ENCODE results near the gene TPST1. TPM values are rescaled to one million over a fixed set of nuclear protein-coding genes. Genes with fewer than 3 reads are reported as not detected.
A peak's percentile ranks its signal among the peaks of the same experiment; 100 is the strongest.

TPST1 gene
- total RNA-seq, 1 donor from 2014 or later: 36.5 TPM

DNA sequence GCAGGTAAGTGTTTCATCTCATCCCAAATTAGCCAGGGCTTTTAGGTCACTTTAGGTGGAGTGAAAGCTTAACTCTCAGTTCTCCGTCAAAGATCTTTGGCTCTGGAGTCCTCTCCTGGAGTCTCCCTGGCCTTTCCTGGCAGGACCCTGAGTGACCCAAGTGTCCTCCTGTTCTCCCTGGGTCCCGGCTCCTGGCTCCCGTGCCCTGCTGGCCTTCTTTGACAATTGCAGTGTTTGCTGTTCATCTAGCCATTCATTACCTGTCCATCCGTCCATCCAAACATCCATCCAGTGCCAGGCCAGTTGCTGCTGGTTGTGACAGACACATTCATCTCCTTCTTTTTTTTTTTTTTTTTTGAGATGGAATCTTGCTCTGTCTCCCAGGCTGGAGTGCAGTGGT, 6.2 kb upstream of the TPST1 start:
- Mint-ChIP-seq H3K4me1 (ENCODE audit: low read depth, unreplicated experiment) (peaks cover 2% of the 10 kb centered on the region), H3K36me3 (ENCODE audit: low read depth, unreplicated experiment) (no peaks in the 10 kb centered on the region), H3K9me3 (ENCODE audit: unreplicated experiment) (no peaks in the 10 kb centered on the region), H3K4me3 (ENCODE audit: unreplicated experiment) (no peak overlapping the region), H3K27ac (ENCODE audit: unreplicated experiment) (no peak overlapping the region), H3K27me3 (ENCODE audit: low read depth, unreplicated experiment) (peaks cover 5% of the 10 kb centered on the region)
- no peak for DNase-seq (ENCODE audit: low read depth)
- H3K36me3 ChIP-seq (ENCODE audit: insufficient read depth, low read length): no peaks in the 10 kb centered on the region
- FAIRE-seq: no peak
- no peak overlapping the region for H3K9ac ChIP-seq (ENCODE audit: low read length)
- no peaks in the 10 kb centered on the region for H3K4me1 ChIP-seq (ENCODE audit: insufficient read depth, low read length)
- no peak overlapping the region for H3K27ac ChIP-seq (ENCODE audit: low read depth, low read length)
- H2AFZ ChIP-seq (ENCODE audit: low read depth, low read length): no peak overlapping the region
- no peak overlapping the region for H3K4me2 ChIP-seq (ENCODE audit: low read length)
- H3K4me3 ChIP-seq (ENCODE audit: insufficient read depth, low read depth, low read length): no peak overlapping the region
- H3K9me3 ChIP-seq (ENCODE audit: insufficient read depth, low read depth, low read length): no peaks in the 10 kb centered on the region
- TF ChIP-seq EZH2 (IDR thresholded peaks at IDR 0.05; ENCODE audit: insufficient read depth, low read length) (no peak), CTCF (IDR thresholded peaks at IDR 0.05; ENCODE audit: insufficient read depth, low read depth, low read length) (no peak)
- no peaks in the 10 kb centered on the region for H3K79me2 ChIP-seq (ENCODE audit: insufficient read depth, low read length)
- H3K27me3 ChIP-seq (ENCODE audit: insufficient read depth, low read length): peaks cover 3% of the 10 kb centered on the region
- H4K20me1 ChIP-seq (ENCODE audit: insufficient read depth, low read length): no peaks in the 10 kb centered on the region

DNA sequence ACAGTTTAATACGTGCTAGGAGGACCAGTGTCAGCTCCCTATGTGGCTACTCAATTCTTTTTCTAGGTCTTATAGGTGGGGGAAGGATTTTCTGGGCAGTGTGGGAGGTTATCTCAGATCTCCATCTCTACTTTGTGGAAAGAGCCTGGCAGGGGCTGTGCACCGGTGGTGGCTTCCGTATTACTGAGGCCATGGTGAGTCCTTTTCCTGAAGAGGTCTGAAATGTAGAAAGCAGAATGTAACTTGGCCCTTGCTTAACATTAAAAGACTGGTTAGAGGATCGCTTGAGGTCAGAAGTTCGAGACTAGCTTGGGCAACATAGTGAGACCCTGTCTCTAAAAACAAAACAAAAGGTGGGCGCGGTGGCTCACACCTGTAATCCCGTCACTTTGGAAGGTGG, 2.7 kb upstream of the TPST1 start:
- no peak overlapping the region for H3K4me3 Mint-ChIP-seq (ENCODE audit: unreplicated experiment)
- peaks cover 10% of the 10 kb centered on the region for H3K4me1 Mint-ChIP-seq (ENCODE audit: low read depth, unreplicated experiment)
- H2AFZ ChIP-seq (ENCODE audit: low read depth, low read length): no peak overlapping the region
- H3K27me3 ChIP-seq (ENCODE audit: insufficient read depth, low read length): peaks cover 3% of the 10 kb centered on the region
- no peak overlapping the region for H3K9ac ChIP-seq (ENCODE audit: low read length)
- FAIRE-seq (no peak), DNase-seq (ENCODE audit: low read depth) (no peak)
- peaks cover 14% of the 10 kb centered on the region for H3K4me1 ChIP-seq (ENCODE audit: insufficient read depth, low read length)
- H3K4me2 ChIP-seq (ENCODE audit: low read length): no peak overlapping the region
- H3K27ac ChIP-seq (ENCODE audit: low read depth, low read length): no peak overlapping the region
- H4K20me1 ChIP-seq (ENCODE audit: insufficient read depth, low read length): peaks cover 18% of the 10 kb centered on the region
- peaks cover 5% of the 10 kb centered on the region for H3K27me3 Mint-ChIP-seq (ENCODE audit: low read depth, unreplicated experiment)
- peaks cover 20% of the 10 kb centered on the region for H3K79me2 ChIP-seq (ENCODE audit: insufficient read depth, low read length)
- H3K4me3 ChIP-seq (ENCODE audit: insufficient read depth, low read depth, low read length): no peak overlapping the region
- H3K9me3 ChIP-seq (ENCODE audit: insufficient read depth, low read depth, low read length): no peaks in the 10 kb centered on the region
- TF ChIP-seq CTCF (IDR thresholded peaks at IDR 0.05; ENCODE audit: insufficient read depth, low read depth, low read length) (no peak), EZH2 (IDR thresholded peaks at IDR 0.05; ENCODE audit: insufficient read depth, low read length) (no peak)
- no peaks in the 10 kb centered on the region for H3K36me3 Mint-ChIP-seq (ENCODE audit: low read depth, unreplicated experiment)
- no peaks in the 10 kb centered on the region for H3K9me3 Mint-ChIP-seq (ENCODE audit: unreplicated experiment)
- H3K27ac Mint-ChIP-seq (ENCODE audit: unreplicated experiment): no peak overlapping the region
- H3K36me3 ChIP-seq (ENCODE audit: insufficient read depth, low read length): no peaks in the 10 kb centered on the region

- TF ChIP-seq CTCF (IDR thresholded peaks at IDR 0.05; ENCODE audit: insufficient read depth, low read depth, low read length) (no peak), EZH2 (IDR thresholded peaks at IDR 0.05; ENCODE audit: insufficient read depth, low read length) (no peak)
- H3K4me3 Mint-ChIP-seq (ENCODE audit: unreplicated experiment): peak overlapping the region; percentile 98
- peak overlapping the region; percentile 96 for H3K27ac Mint-ChIP-seq (ENCODE audit: unreplicated experiment)
Observed at GRCh38 chr7:66205741-66206090, 582 bp downstream of the TPST1 start.

More at GRCh38 chr7:66205741-66206090, 582 bp downstream of the TPST1 start:
- H3K4me1 Mint-ChIP-seq (ENCODE audit: low read depth, unreplicated experiment): peaks cover 16% of the 10 kb centered on the region
- Histone ChIP-seq H3K36me3 (ENCODE audit: insufficient read depth, low read length) (no peaks in the 10 kb centered on the region), H3K4me2 (ENCODE audit: low read length) (peak overlapping the region; percentile 99), H3K27ac (ENCODE audit: low read depth, low read length) (peak overlapping the region; percentile 79), H2AFZ (ENCODE audit: low read depth, low read length) (peak overlapping the region; percentile 94), H3K9me3 (ENCODE audit: insufficient read depth, low read depth, low read length) (no peaks in the 10 kb centered on the region), H3K4me3 (ENCODE audit: insufficient read depth, low read depth, low read length) (peak overlapping the region; percentile 87), H4K20me1 (ENCODE audit: insufficient read depth, low read length) (peaks cover 44% of the 10 kb centered on the region), H3K9ac (ENCODE audit: low read length) (peak overlapping the region; percentile 93), H3K79me2 (ENCODE audit: insufficient read depth, low read length) (peaks cover 49% of the 10 kb centered on the region), H3K4me1 (ENCODE audit: insufficient read depth, low read length) (peaks cover 14% of the 10 kb centered on the region), H3K27me3 (ENCODE audit: insufficient read depth, low read length) (peaks cover 3% of the 10 kb centered on the region)
- H3K9me3 Mint-ChIP-seq (ENCODE audit: unreplicated experiment): no peaks in the 10 kb centered on the region
- DNase-seq (ENCODE audit: low read depth): no peak
- H3K27me3 Mint-ChIP-seq (ENCODE audit: low read depth, unreplicated experiment): no peaks in the 10 kb centered on the region
- H3K36me3 Mint-ChIP-seq (ENCODE audit: low read depth, unreplicated experiment): peaks cover 10% of the 10 kb centered on the region
- FAIRE-seq: no peak

Measured in astrocyte (in vitro differentiated cells and primary cell).